Measurements from ENCODE around the gene PPY.
"Not testable (repeated sequence)": the region's sequence is repeated elsewhere in the genome, so short reads cannot be mapped to it uniquely, and the experiment has no call there.

Gene PPY

GRCh38 chr17:43962479-43962878, 20.2 kb upstream of the PPY start:
- DNase-seq = no peak

DNA sequence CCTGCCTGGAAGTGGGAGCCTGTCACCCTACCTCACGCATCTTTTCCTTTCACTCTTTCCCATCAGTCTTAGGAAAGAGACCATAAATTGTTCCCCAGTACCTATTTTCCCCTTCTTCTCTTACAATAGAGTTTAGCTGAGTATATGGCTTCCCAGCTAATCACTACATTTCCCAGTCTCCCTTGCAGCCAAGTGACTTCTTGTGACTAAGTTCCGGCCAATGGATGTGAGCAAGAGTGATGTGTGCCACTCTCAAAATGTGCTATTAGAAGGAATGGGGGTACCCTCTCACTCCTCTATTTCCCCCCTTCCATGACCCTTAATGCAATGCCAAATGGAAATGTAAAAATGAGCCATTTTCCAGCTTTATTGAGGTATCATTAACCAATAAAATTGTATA, 19.7 kb upstream of the PPY start:
- no peak for DNase-seq

DNA sequence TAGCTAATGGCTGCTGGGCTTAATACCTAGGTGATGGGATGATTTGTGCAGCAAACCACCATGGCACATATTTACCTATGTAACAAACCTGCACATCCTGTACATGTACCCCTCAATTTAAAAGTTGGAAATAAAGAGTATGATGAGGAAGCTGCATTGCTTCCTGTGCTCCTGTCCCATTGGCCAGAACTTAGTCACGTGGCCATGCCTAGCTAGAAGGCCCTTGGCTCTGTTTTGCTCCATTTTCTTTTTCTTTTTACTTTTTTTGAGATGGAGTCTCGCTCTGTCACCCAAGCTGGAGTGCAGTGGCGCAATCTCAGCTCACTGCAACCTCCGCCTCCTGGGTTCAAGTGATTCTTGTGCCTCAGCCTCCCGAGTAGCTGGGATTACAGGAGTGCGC, 19.0 kb upstream of the PPY start:
- DNase-seq = not testable (repeated sequence)

DNA sequence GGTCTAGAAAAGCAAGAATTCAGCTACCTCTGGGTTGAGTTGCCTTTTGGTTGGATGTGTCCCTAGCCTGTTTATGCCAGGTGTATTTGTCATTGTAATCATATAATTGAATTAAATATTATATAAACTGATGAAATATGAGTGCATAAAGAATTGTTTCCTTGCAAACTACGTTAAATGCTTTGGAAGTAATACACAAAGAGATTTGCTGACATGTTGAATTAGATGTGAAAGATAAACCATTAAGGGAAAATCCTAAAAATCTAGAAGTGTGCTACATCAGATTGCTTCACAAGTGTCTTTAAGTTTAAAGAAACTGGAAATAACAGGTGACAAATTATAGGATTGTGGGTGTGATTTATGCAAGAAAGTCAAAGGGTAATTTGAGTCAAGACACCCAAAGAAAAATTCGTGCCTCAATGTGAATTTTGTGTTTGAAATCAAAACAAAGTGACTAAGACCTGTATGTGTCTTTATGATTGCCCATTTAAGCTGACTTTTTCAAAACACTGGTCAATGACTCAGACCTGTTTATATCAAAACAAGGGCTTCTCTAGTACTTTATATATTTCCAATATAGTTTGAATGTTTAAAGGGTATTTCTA, 16.6 kb upstream of the PPY start:
- DNase-seq = no peak

DNA sequence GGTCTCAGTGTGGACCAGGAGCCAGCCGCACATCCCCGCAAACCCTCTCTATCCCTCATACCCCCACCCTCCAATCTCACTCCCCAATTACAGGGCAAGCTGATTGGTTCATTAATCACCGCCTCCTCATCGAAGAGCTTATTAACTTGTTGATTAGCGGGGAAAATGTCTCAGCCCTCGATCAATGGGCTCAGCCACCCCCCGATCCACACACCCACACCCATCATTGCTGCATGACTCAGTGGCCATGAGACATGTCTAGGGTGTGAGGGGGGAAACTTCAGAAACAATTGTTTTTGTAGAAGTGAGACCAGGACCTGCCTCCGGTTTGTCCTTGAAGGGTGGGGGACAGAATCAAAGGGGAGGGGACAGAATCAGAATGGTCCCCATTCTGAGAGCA, 13.9 kb upstream of the PPY start:
- DNase-seq = no peak

DNA sequence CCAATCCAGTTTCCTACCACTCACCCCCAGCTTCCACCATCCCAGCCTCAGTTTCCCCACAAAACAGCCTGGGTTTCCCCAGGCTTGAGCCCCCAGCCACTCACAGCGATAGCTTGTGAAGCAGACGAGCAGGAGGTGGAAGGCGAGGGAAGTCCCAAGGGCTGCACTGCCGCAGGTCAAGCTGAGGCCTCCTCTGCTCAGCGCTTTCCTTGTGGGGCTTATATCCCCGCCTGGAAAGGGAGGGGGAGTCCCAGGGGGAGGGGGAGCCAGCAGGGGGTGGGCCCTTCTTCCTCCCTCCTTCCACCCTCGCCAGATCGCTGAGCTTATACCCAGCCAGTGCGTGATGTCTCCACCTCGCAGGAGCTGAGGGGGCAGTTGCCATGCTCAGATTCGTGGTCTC, 11.5 kb upstream of the PPY start, which contains the start of gene PYY:
Gene PYY (minus strand): TSS at position 195 of the 400 bp plus-strand sequence. CDS start 457 bp downstream, outside the sequence.
- no peak for DNase-seq

- no peak for DNase-seq
Observed at GRCh38 chr17:43952724-43953666, 10.7 kb upstream of the PPY start.

DNA sequence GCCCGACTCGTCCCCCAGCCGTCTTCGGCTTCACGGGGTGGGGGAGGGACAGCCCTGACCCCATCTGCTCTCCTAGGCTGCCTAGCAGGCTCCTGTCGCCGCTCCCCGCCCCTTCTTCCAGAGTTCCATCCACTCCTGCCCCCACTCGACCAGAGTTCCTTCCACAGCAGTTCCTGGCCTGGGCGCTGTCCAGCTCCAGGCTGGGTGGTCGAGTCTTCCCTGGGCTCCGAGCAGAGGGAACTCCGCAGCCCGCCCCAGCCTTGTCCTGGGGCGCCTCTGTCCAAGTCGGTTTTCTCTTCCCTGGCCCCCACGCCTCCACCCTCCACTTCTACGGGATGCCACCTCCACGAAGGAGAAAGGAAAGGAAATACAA, 10.1 kb upstream of the PPY start:
- DNase-seq = no peak

GRCh38 chr17:43951750-43952149, 9.5 kb upstream of the PPY start:
- DNase-seq = no peak

DNA sequence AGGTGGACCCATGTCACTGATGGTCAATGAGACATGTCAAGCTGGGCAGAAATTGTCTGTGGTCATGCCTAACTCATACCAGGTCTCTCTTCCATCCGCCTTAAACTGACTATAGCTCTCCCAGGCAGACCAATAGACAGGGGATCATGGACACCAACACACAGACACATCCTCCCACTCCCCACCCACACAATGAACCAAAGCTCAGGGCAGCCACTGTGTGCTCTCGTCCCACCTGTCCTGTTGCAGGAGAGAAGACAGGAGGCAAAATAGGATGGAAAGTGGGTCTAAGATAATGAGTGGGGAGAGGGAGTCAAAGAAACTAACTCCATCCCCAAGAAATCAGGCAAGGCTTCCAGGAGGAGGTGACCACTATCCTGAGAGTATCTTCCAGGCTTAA, 8.3 kb upstream of the PPY start:
- DNase-seq = no peak

GRCh38 chr17:43949781-43950180, 7.5 kb upstream of the PPY start:
- no peak for DNase-seq

GRCh38 chr17:43946781-43947180, 4.5 kb upstream of the PPY start:
- no peak for DNase-seq

DNA sequence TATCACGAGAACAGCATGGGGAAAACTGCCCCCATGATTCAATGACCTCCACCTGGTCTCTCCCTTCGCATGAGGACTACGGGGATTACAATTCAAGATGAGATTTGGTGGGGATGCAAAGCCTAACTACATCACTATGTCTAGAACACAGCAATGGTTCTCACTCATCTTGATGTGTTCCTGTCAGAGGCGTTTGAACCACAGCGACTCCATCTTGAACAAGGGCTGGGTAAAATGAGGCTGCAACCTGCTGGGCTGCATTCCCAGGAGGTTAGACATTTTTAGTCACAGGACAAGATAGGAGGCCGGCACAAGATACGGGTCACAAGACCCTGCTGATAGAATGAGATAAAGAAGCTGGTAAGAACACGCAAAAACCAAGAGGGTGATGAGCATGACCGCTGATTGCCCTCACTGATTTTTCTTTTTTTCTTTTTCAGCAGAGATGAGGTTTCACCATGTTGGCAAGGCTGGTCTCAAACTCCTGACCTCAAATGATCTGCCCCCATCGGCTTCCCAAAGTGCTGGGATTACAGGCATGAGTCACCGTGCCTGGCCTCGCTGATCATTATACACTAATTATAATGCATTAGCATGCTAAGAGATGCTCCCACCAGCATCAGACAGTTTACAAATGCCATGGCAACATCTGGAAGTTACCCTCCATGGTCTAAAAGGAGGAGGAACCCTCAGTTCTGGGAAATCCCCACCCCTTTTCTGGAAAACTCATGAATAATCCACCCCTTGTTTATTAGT, 3.0 kb upstream of the PPY start:
- no peak for DNase-seq

DNA sequence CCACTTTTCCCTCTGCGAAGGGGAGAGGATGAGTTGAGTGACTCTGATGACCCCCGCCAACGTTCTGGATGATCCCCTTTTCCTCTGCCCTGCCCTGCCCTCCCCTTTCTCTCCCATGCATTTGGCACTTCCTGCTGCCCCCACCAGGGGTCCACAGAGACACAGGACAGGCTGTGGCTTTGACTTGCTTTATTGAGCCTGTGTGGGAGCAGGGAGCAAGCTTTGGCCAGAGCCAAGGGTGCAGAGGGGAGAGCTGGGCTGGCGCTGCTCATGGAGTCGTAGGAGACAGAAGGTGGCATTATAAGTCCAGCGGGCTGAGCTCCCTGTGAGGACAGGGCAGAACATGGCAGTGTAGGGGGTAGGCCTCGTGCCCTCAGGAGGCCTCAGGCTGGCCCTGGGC, 1.6 kb downstream of the PPY start:
- DNase-seq = no peak

GRCh38 chr17:43939886-43940285, 2.4 kb downstream of the PPY start:
- DNase-seq = no peak

DNA sequence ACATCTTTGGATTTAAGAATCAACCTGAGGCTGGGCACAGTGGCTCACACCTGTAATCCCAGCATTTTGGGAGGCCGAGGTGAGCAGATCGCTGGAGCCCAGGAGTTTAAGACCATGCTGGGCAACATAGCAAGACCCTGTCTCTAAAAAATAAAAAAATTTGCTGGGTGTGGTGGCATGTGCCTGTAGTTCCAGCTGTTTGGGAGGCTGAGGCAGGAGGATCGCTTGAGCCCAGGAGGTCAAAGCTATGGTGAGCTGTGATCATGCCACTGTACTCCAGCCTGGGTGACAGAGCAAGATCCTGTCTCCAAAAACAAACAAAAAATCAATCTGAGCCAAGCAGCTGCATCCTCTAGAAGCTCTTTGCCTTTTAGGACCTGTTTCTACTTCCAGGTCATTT, 2.8 kb downstream of the PPY start:
- not testable (repeated sequence) for DNase-seq

GRCh38 chr17:43938838-43939182, 3.5 kb downstream of the PPY start:
- DNase-seq = no peak

- no peak for DNase-seq
Observed at GRCh38 chr17:43936434-43936833, 5.8 kb downstream of the PPY start.

DNA sequence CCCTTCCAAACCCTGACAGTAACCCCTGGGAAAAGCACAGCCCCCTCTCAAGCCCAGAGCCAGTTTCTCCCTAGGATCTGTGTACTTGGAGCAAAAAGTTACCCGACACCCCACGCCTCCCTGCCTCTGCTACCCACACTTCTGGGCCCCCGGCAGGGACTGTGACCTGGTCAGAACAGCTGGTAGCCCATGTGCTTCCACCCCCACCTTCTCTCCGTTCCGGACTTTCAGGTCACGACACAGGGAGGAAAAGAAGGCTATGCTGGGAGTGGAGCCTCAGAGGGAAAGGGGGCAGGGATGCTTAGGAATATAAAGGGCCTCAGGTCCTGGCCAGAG, 6.4 kb downstream of the PPY start:
- no peak for DNase-seq

GRCh38 chr17:43935204-43935925, 6.9 kb downstream of the PPY start:
- DNase-seq = no peak

DNA sequence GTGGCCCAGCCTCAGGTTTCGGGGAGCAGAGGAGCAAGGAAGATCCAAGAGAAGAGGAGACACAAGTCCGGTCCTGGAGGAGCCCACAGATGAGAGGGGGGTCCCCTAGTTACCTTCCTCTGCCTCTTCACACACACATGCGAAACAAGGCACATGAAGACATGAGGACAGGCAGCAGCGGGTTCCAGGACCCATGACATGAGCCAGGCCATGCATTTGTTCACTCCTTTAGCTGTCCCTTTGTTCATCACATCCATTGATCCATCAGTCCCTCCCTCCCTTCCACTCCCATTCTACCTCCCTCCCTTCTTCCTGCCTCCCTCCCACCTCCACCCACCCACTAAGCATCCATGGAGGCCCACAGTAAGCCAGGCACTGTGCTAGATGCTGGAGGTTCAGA, 9.4 kb downstream of the PPY start:
- DNase-seq = no peak

GRCh38 chr17:43932357-43932756, 9.9 kb downstream of the PPY start:
- no peak for DNase-seq

DNA sequence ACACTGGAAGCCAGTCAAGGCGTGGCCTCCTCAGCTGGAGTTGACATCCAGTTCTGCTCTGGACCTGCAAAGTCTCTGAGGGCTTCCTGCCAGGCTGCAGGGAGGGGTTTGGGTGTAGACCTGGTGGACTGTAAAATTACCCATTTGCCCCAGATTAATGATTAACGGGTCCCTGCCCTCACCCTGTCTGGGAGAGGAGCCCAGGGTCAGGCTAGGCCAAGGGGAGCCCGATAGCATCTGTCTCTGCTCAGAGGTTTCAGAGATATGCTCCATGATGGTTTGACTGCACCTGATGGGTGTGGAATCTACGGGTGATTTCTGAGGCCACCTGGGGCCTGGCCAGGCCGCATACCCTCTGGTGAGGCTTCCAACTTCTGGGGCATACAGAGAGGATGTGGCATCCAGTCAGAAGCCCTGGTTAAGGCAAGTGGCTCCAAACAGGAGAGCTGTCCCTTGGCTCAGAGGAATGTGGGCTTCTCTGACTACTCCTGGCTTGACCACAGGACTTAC, 11.2 kb downstream of the PPY start:
- DNase-seq = no peak
